CD4-positive, alpha-beta T cell treated with Interleukin-6 at 100 ng/mL for 8 hours (primary cell): Measurements from ENCODE around the gene MYH7.
"Not testable (repeated sequence)": the region's sequence is repeated elsewhere in the genome, so short reads cannot be mapped to it uniquely, and the experiment has no call there.

ENCODE experiments used
- DNase-seq: peaks from one replicate; pipeline ENCODE4 v3.0.0-alpha.2; 2020; ENCODE audit warnings: mixed read lengths, low spot score

Gene MYH7

GRCh38 chr14:23406725-23407355, 28.6 kb downstream of the MYH7 start:
- no peak for DNase-seq

- DNase-seq: no peak
Measured at GRCh38 chr14:23406244-23406643, 29.2 kb downstream of the MYH7 start.

- no peak for DNase-seq
Measured at GRCh38 chr14:23405516-23406025, 29.9 kb downstream of the MYH7 start.

- DNase-seq: no peak
Measured at GRCh38 chr14:23405096-23405495, 30.4 kb downstream of the MYH7 start.

- DNase-seq: no peak
Measured at GRCh38 chr14:23404331-23404900, 31.0 kb downstream of the MYH7 start.

- DNase-seq: no peak
Measured at GRCh38 chr14:23403908-23404307, 31.6 kb downstream of the MYH7 start.

- no peak for DNase-seq
Measured at GRCh38 chr14:23403139-23403438, 32.4 kb downstream of the MYH7 start.

- no peak for DNase-seq
Measured at GRCh38 chr14:23402296-23403138, 32.9 kb downstream of the MYH7 start.

- no peak for DNase-seq
Measured at GRCh38 chr14:23401291-23401690, 34.2 kb downstream of the MYH7 start.

- not testable (repeated sequence) for DNase-seq
Measured at GRCh38 chr14:23400496-23401149, 34.8 kb downstream of the MYH7 start.

- DNase-seq: no peak
Measured at GRCh38 chr14:23399591-23399990, 35.9 kb downstream of the MYH7 start.

GRCh38 chr14:23399136-23399535, 36.3 kb downstream of the MYH7 start:
- DNase-seq: no peak

GRCh38 chr14:23398348-23398747, 37.1 kb downstream of the MYH7 start:
- no peak for DNase-seq

GRCh38 chr14:23396781-23397407, 38.6 kb downstream of the MYH7 start:
- no peak for DNase-seq

GRCh38 chr14:23396126-23396525, 39.3 kb downstream of the MYH7 start:
- DNase-seq: no peak

- no peak for DNase-seq
Measured at GRCh38 chr14:23392613-23393012, 42.8 kb downstream of the MYH7 start.

GRCh38 chr14:23389871-23390270, 45.6 kb downstream of the MYH7 start:
- not testable (repeated sequence) for DNase-seq

- DNase-seq: no peak
Measured at GRCh38 chr14:23389396-23389795, 46.1 kb downstream of the MYH7 start.

- DNase-seq: no peak
Measured at GRCh38 chr14:23388996-23389395, 46.5 kb downstream of the MYH7 start.

- no peak for DNase-seq
Measured at GRCh38 chr14:23387916-23388882, 47.3 kb downstream of the MYH7 start.

GRCh38 chr14:23386999-23387398, 48.5 kb downstream of the MYH7 start:
- no peak for DNase-seq
